GM10266 (cell line): Measurements from ENCODE around the gene SFXN4.
A peak's percentile ranks its signal among the peaks of the same experiment; 100 is the strongest.

Source experiments
- DNase-seq: peaks from one replicate; pipeline ENCODE4 v3.0.0; 2012; ENCODE audit errors: extremely low spot score
- CTCF ChIP-seq: IDR thresholded peaks from 2 replicates; pipeline ENCODE4 v1.5.1; 2012; ENCODE audit warnings: mild to moderate bottlenecking, low read depth; ENCODE audit not compliant: control insufficient read depth, insufficient read depth; ENCODE audit errors: missing control alignments

SFXN4 gene

GRCh38 chr10:119201233-119201632 lies 35.7 kb upstream of the SFXN4 start:
- no peak for DNase-seq
- TF ChIP-seq CTCF, result no peak

GRCh38 chr10:119199231-119199992 lies 33.9 kb upstream of the SFXN4 start:
- DNase-seq, result peak; percentile 66
- TF ChIP-seq CTCF, result peak; percentile 86

- peak; percentile 45 for TF ChIP-seq CTCF
- peak; percentile 48 for DNase-seq
These were observed 32.9 kb upstream of the SFXN4 start for GRCh38 chr10:119198438-119198837.

GRCh38 chr10:119197921-119198320 lies 32.4 kb upstream of the SFXN4 start:
- DNase-seq, result no peak
- no peak for TF ChIP-seq CTCF

GRCh38 chr10:119191881-119192280 lies 26.4 kb upstream of the SFXN4 start:
- TF ChIP-seq CTCF, result no peak
- DNase-seq, result no peak

GRCh38 chr10:119190954-119191785 lies 25.7 kb upstream of the SFXN4 start:
- no peak for DNase-seq
- TF ChIP-seq CTCF, result no peak

GRCh38 chr10:119190353-119190752 lies 24.8 kb upstream of the SFXN4 start:
- no peak for TF ChIP-seq CTCF
- DNase-seq, result no peak
